DND-41 (cell line): ENCODE data around the gene LSM7.

Experiments
- ATAC-seq: fragments of 200-7000 bp; cut with Tn5 transposase; 3 replicates; pipeline ENCODE4 v1.9.1; 2021; ENCODE audit warnings: low read depth; ENCODE audit not compliant: insufficient read depth
- DNase-seq: peaks from one replicate; pipeline ENCODE4 v3.0.0-alpha.2; 2020
- H2AFZ ChIP-seq: 2 replicates; pipeline ENCODE4 v1.6.0; 2012; ENCODE audit warnings: low read depth, low read length
- H3K27ac ChIP-seq: 2 replicates; pipeline ENCODE4 v1.5.1; 2012; ENCODE audit warnings: low read length, inconsistent platforms
- H3K27me3 ChIP-seq: fragments of 200-600 bp; sonication (generic); 2 replicates; pipeline ENCODE4 v1.6.0; 2012; ENCODE audit warnings: low read length, mild to moderate bottlenecking, inconsistent platforms; ENCODE audit not compliant: insufficient read depth, poor library complexity
- H3K36me3 ChIP-seq: 2 replicates; pipeline ENCODE4 v1.5.1; 2012; ENCODE audit warnings: low read length, inconsistent platforms; ENCODE audit not compliant: insufficient read depth
- H3K4me1 ChIP-seq: 2 replicates; pipeline ENCODE4 v1.5.1; 2012; ENCODE audit warnings: mild to moderate bottlenecking, low read length; ENCODE audit not compliant: insufficient read depth
- H3K4me2 ChIP-seq: 2 replicates; pipeline ENCODE4 v1.6.0; 2012; ENCODE audit warnings: mild to moderate bottlenecking, moderate library complexity, low read length, inconsistent platforms; ENCODE audit not compliant: insufficient read depth
- H3K4me3 ChIP-seq, 2 experiments: fragments of 200-600 bp in 1 of 2; shearing (Covaris generic) in 1 of 2; 2 replicates each; pipeline ENCODE4 v1.5.1; 2012 to 2016; ENCODE audit warnings: inconsistent platforms in 2 of 2, low read length in 2 of 2, mild to moderate bottlenecking in 2 of 2, low read depth in 1 of 2, moderate library complexity in 1 of 2
- H3K79me2 ChIP-seq: 2 replicates; pipeline ENCODE4 v1.6.0; 2012; ENCODE audit warnings: low read length, inconsistent platforms; ENCODE audit not compliant: insufficient read depth
- H3K9ac ChIP-seq: 2 replicates; pipeline ENCODE4 v1.6.0; 2012; ENCODE audit warnings: low read depth, mild to moderate bottlenecking, inconsistent platforms, low read length, moderate library complexity
- H3K9me3 ChIP-seq: 2 replicates; pipeline ENCODE4 v1.5.1; 2012; ENCODE audit warnings: low read length, moderate library complexity, mild to moderate bottlenecking, inconsistent platforms; ENCODE audit not compliant: insufficient read depth, severe bottlenecking
- H4K20me1 ChIP-seq: 2 replicates; pipeline ENCODE4 v1.6.0; 2012; ENCODE audit warnings: low read length; ENCODE audit not compliant: insufficient read depth
- EZH2 ChIP-seq: IDR thresholded peaks from 3 replicates; pipeline ENCODE4 v1.6.1; 2012; ENCODE audit warnings: borderline replicate concordance, low read depth, mild to moderate bottlenecking, moderate library complexity, low read length, inconsistent platforms; ENCODE audit not compliant: severe bottlenecking
- TF ChIP-seq, protein P1 (sequence below): IDR thresholded peaks from 2 replicates; pipeline ENCODE4 v1.5.1; 2012; ENCODE audit warnings: borderline replicate concordance, low read length, moderate library complexity, mild to moderate bottlenecking; ENCODE audit not compliant: poor library complexity, severe bottlenecking; ENCODE audit errors: extremely low read depth

The LSM7 gene

GRCh38 chr19:2363419-2363818 is 35.0 kb upstream of the LSM7 start:
- peaks cover 2% of the 10 kb centered on the region for H3K9me3 ChIP-seq
- no peak overlapping the region for H3K4me2 ChIP-seq
- no peaks in the 10 kb centered on the region for H3K79me2 ChIP-seq
- H2AFZ ChIP-seq: no peak overlapping the region
- no peak overlapping the region for H3K4me3 ChIP-seq
- no peak overlapping the region for H3K9ac ChIP-seq
- H3K27ac ChIP-seq: no peak overlapping the region
- H3K27me3 ChIP-seq: no peaks in the 10 kb centered on the region
- no peaks in the 10 kb centered on the region for H3K4me1 ChIP-seq
- TF ChIP-seq EZH2: no peak
- TF ChIP-seq, protein P1, sequence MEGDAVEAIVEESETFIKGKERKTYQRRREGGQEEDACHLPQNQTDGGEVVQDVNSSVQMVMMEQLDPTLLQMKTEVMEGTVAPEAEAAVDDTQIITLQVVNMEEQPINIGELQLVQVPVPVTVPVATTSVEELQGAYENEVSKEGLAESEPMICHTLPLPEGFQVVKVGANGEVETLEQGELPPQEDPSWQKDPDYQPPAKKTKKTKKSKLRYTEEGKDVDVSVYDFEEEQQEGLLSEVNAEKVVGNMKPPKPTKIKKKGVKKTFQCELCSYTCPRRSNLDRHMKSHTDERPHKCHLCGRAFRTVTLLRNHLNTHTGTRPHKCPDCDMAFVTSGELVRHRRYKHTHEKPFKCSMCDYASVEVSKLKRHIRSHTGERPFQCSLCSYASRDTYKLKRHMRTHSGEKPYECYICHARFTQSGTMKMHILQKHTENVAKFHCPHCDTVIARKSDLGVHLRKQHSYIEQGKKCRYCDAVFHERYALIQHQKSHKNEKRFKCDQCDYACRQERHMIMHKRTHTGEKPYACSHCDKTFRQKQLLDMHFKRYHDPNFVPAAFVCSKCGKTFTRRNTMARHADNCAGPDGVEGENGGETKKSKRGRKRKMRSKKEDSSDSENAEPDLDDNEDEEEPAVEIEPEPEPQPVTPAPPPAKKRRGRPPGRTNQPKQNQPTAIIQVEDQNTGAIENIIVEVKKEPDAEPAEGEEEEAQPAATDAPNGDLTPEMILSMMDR: no peak
- DNase-seq (no peak), ATAC-seq (no peak)
- no peaks in the 10 kb centered on the region for H3K36me3 ChIP-seq
- H4K20me1 ChIP-seq: no peaks in the 10 kb centered on the region

DNA sequence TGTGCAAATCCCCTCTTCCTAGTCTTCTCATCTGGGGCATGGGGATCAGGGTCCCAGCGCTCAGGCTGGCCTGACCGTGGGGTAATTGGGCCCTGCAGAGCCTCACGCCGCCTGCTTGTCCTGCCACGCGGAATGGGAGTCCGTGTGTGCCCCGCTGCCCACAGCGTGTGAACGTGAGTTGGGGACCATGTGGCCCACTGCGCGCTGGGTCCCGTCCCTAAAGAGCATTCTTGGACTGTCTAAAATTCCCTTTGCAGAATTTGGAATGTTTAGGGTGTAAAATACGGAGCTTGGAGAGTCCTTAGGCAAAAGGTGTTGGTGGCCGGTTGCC is 34.5 kb upstream of the LSM7 start:
- Histone ChIP-seq H3K4me3 (no peak overlapping the region), H3K4me2 (no peak overlapping the region), H4K20me1 (no peaks in the 10 kb centered on the region), H3K9ac (no peak overlapping the region), H3K9me3 (no peaks in the 10 kb centered on the region), H2AFZ (no peak overlapping the region), H3K4me1 (no peaks in the 10 kb centered on the region), H3K36me3 (no peaks in the 10 kb centered on the region), H3K27me3 (no peaks in the 10 kb centered on the region), H3K79me2 (no peaks in the 10 kb centered on the region), H3K27ac (no peak overlapping the region)
- ATAC-seq (no peak), DNase-seq (no peak)
- TF ChIP-seq EZH2: no peak
- TF ChIP-seq, protein P1: no peak

GRCh38 chr19:2362046-2362969 is 33.9 kb upstream of the LSM7 start:
- DNase-seq (no peak), ATAC-seq (no peak)
- no peak overlapping the region for H3K27ac ChIP-seq
- no peaks in the 10 kb centered on the region for H4K20me1 ChIP-seq
- H3K9me3 ChIP-seq: no peaks in the 10 kb centered on the region
- H3K4me3 ChIP-seq: no peak overlapping the region
- no peak overlapping the region for H2AFZ ChIP-seq
- no peak overlapping the region for H3K9ac ChIP-seq
- H3K79me2 ChIP-seq: no peaks in the 10 kb centered on the region
- no peaks in the 10 kb centered on the region for H3K27me3 ChIP-seq
- no peak overlapping the region for H3K4me2 ChIP-seq
- TF ChIP-seq EZH2: no peak
- no peaks in the 10 kb centered on the region for H3K4me1 ChIP-seq
- H3K36me3 ChIP-seq: no peaks in the 10 kb centered on the region

DNA sequence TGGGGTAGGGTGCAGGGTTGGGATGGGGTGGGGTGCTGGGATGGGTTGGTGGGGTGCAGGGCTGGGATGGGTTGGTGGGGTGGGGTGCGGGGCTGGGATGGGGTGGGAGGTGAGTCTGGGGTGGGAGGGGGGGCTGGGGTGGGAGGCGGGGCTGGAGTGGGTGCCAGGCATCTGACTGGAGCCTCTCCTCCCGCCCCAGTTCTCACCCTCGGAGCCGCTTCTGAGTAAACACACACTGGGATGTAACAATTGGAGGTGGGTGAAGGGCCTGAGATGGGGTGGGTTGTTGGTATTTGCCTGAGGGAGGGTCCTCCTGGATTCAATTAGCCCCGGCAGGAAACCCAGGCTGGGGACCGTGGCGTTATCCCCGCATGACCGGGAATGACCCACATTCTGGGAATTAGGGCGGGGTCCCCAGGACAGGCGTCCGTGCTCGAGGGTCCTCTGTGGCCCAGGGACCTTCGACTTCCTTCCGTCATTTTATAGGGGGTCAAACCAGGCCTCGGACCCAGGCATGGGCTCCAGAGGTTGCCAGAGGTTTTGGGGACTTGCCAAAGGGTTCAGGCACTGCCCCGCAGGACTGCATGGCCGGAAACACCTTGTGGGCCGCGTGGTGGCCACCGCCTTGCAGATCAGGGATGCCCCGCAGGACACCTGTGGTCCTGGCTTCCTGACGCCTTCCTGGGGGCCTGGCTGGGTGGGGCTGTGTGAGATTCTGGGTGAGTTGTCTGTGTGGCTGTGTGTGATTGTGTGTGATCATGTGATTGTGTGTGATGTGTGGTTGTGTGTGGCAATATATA is 33.1 kb upstream of the LSM7 start:
- H3K4me1 ChIP-seq: no peaks in the 10 kb centered on the region
- H3K9ac ChIP-seq: no peak overlapping the region
- no peak overlapping the region for H3K27ac ChIP-seq
- H3K79me2 ChIP-seq: no peaks in the 10 kb centered on the region
- DNase-seq (no peak), ATAC-seq (no peak)
- TF ChIP-seq EZH2: no peak
- TF ChIP-seq, protein P1: no peak
- no peaks in the 10 kb centered on the region for H4K20me1 ChIP-seq
- no peaks in the 10 kb centered on the region for H3K36me3 ChIP-seq
- no peaks in the 10 kb centered on the region for H3K27me3 ChIP-seq
- no peaks in the 10 kb centered on the region for H3K9me3 ChIP-seq
- H3K4me3 ChIP-seq: no peak overlapping the region
- no peak overlapping the region for H3K4me2 ChIP-seq
- no peak overlapping the region for H2AFZ ChIP-seq
